ENCODE measurements around the gene CENPU.
"Not testable (repeated sequence)": the region's sequence is repeated elsewhere in the genome, so short reads cannot be mapped to it uniquely, and the experiment has no call there.

Gene CENPU

DNA sequence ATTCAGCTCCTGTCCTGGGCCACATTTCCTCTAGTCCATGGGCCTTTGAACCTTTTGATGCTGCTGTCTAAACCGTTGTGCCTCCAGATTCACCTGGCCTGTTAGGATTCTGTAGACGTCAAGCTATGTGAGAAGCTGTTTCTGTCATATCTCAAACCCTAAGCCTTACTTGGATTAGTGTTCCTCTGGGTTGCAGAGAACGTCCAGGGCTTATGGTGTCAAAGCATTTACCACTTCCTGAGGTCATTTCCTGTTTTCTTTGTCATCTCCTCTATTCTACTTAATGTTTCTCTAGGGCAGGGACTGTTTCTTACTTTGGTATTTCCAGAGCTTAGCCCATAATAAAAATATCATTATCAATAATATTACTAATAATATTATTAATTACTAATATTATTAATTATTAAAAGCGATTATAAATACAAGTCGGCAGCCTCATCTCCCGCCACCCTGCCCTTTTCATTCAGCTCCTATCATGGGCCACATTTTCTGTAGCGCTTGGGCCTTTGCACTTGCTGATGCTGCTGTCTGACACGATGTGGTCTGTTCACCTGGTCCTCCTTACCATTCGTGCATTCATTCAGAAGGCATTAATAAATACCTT lies 65.3 kb downstream of the CENPU start:
- DNase-seq (ENCODE audit: low read depth in 2 of 3, low spot score in 2 of 3): no peak

DNA sequence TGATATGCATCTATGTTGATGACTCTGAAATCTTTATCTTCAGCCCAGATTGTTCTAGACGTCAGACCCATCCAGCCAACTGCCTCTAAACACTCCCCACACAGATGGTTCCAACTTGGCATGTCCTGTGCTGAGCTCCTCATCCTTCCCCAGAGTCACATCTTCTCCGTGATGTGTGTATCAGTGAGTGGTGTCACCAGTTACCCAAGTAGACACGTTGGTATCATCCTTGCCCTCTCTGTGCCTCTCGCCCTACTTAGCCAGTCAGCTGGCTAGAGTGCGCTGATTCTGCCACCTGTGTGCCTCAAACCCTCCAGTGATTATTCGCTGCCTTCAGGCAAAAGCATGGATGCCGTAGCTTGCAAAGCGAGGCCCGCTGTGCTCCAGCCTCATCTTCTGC lies 65.8 kb downstream of the CENPU start:
- no peak for DNase-seq (ENCODE audit: low read depth in 2 of 3, low spot score in 2 of 3)

DNA sequence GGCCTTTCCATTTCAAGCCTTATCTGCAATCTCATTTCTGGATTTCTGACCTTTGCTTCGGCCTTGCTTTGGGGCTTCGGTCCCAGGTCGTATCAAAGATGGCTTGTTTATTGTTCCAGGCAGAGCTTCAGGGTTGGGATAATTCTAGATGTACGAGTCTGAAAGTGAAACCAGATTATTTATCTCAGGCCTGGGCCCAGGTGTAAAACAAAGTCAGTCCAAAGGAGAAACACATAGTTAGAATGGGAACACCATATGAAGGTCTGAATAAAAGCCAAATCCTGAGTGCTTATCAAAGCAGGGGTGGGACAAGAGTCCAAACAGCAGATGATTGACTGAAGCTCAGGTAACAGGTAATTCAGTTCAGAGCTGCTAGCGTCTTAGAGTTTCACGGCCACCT lies 67.2 kb downstream of the CENPU start:
- no peak for DNase-seq (ENCODE audit: low read depth in 2 of 3, low spot score in 2 of 3)

DNA sequence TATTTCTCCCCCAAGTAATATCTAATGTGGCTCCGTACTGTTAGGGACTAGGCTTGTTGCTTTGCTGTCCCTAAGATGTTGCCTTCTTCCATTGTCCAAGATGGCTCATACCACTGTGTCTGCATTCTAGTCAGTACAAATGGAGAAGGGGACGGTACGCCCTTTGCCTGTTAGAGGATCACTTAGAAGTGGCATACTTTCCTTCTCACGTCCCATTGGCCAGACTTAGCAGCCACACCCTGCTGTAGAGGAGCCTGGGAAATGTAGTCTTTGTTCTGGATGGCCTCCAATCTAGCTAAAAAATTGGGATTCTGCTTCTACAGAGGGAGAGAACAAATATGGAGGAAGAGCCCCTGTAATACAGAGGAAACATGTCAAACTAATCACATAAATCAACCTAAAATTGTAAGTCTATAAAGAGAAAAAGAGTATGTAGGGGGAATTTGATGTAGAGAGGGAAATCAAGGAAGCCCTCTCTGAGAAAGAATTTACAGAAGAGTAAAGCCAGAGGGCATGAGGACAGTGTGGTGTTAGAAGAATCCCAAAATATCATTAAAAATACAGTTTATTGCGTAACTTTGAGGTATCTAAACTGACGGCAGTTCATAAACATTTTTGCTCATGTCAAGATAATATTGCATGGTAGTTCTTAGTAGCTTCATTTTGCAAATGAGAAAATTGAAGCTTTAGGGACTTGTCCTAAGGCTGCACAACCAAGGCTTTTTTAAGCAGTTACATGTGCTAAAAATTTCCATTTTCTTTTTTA lies 69.3 kb downstream of the CENPU start:
- DNase-seq (ENCODE audit: low read depth in 2 of 3, low spot score in 2 of 3): no peak

DNA sequence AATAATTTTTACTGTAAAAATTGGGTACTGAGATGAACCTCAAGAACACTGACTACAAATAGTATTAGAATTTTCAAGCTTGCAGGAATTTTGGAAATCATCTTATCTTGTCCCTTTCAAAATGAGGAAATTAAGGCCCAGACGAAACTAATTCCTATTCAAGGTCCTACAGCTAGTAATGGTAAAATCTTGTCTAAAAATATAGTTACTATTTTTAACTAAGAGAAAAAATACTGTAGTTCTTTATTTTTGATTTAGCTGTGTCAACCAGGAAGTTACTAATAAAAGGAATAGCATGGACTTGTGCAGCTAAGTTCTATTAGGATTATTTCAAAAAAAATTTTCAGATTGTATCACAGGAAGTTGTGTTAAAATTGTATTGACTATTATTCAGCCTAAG lies 71.7 kb downstream of the CENPU start:
- DNase-seq (ENCODE audit: low read depth in 2 of 3, low spot score in 2 of 3): no peak

DNA sequence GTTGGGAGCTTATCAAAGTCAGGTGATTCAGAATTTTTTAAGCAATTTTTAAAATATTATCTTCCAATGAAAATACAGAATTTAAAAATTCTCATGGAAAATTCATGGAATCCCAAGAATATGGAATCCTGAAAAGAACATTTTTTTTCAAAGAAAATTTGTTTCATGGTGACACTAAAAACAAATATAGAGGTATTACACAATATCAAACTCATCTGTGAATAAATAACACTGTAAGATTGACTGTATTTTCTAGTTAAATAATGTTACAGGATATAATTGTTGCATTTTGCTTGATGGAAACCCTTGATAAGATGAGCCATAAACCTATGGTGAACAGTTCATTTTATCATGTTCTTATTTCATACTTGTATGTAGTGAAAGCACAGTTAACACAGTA lies 72.9 kb downstream of the CENPU start:
- DNase-seq (ENCODE audit: low read depth in 2 of 3, low spot score in 2 of 3): no peak

DNA sequence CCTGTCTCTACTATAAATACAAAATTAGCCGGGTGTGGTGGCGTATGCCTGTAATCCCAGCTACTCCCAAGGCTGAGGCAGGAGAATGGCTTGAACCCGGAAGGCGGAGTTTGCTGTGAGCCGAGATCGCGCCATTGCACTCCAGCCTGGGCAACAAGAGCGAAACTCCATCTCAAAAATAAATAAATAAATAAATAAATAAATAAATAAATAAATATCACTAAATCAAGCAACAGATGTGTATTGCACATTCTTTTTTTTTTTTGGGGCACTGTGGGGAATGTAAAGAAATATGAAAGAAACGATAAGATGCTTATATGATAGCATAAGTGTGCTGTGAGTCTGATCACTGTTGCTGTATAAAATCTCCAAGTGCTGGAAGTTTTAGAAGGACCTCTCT lies 76.1 kb downstream of the CENPU start:
- not testable (repeated sequence) for DNase-seq (ENCODE audit: low read depth in 2 of 3, low spot score in 2 of 3)

DNA sequence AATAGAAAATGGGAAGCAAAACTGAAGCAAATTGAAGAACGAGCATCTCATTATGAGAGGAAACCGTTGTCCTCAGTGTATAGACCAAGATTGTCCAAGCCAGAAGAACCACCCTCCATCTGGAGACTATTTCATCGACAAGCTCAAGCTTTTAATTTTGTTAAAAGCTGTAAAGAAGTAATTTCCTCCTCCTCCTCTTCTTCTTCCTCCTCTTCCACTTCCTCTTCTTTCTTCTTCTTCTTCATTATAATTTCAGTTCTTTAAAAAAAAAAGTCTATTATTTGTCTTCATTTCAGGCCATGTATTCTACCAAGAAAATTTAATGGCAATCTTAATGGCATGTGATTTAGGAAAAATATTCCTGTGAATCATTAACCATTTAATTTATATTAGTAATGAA lies 76.8 kb downstream of the CENPU start:
- no peak for DNase-seq (ENCODE audit: low read depth in 2 of 3, low spot score in 2 of 3)

DNA sequence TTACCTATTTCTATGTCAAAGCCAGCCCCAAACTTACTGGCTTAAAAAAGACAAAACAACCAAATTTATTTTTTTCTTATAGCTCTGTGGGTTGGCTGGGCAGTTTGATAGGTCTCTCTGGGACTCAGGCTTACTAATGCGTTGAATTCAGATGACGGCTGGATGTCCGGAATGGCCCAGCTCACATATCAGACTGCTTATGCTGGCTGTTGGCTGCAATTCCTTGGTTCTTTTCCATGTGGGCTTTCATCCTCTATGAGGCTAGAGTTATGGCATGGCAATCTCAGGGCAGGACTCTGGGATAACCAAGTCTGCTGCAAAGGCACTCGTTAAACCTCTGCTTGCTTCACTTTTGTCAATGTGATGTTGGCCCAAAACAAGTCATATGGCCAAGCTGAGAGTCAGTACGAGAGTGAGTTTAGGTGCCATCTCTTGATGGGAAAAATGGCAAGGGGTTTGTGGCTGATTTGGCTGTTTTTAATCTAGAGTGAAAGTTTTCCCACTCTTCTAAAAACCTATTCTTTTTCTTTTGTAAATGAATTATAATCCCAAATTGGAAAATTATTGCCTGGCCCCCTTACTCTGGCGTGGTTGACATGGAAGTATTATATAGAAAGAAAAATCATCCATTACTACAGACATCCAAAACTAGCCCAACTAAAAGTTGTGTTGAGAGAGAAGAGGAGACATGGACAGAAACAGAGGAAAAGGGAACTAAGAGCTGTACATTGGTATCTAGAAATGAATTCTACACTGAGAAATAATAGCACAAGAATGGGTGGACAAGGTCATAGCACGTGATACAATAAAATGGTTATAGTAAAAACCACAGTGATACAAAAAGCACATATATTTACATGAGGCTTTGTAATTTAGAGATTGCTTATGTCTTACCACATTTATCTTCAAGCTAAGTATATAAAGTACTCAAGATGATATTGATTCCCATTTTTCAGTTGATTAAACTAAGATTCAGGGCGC lies 77.7 kb downstream of the CENPU start:
- DNase-seq (ENCODE audit: low read depth in 2 of 3, low spot score in 2 of 3): no peak

DNA sequence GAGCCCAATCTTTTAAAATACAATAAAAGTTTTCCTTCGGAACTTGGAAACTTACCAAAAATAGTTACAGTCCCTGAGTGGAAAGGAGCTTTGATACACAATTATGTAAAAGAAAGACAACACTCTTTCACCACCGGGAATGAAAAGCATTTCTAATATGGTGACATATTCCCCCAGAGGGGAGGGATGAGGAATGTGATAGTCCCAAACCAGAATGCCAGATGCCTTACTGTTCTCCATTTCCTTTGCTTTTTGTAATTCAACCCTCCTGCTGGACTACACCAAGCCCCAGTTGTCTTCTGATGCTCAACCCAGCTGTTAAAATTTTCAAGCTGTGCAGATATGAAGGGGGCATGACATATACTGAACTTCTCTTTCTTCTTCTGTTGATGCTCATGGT lies 80.2 kb downstream of the CENPU start:
- no peak for DNase-seq (ENCODE audit: low read depth in 2 of 3, low spot score in 2 of 3)

DNA sequence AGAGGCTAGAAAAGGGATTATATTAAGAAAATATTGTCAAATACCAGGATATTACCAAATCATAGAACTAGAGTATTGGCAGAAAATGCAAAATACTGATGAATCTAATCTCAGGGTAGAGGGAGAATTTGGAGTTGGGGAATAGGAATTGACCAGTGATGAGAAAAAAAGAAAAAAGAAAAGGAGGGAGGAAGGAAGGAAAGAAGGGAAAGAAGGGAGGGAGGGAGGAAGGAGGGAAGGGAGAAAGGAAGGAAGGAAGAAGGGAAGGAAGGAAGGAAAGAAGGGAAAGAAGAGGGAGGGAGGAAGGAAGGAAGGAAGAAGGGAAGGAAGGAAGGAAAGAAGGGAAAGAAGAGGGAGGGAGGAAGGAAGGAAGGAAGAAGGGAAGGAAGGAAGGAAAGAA lies 81.2 kb downstream of the CENPU start:
- not testable (repeated sequence) for DNase-seq (ENCODE audit: low read depth in 2 of 3, low spot score in 2 of 3)

DNA sequence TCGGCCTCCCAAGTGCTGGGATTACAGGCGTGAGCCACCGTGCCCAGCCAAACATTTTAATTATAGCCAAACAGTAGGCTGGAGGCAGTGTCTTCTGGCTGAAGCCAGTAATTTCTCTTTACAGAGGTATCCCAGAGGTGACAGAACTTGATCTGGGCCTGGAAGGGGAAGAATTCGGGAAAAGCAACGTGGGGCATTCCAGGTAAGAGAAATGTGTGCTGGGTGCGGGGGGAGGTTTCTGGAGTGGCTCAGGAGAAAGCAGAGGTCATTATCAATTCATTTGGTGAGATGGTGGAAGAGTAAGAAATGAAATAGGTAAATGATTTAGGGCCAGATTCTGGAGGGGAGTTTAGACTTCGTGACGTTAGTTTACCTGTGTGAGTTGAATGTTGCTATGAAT lies 82.0 kb downstream of the CENPU start:
- DNase-seq (ENCODE audit: low read depth in 2 of 3, low spot score in 2 of 3): no peak

DNA sequence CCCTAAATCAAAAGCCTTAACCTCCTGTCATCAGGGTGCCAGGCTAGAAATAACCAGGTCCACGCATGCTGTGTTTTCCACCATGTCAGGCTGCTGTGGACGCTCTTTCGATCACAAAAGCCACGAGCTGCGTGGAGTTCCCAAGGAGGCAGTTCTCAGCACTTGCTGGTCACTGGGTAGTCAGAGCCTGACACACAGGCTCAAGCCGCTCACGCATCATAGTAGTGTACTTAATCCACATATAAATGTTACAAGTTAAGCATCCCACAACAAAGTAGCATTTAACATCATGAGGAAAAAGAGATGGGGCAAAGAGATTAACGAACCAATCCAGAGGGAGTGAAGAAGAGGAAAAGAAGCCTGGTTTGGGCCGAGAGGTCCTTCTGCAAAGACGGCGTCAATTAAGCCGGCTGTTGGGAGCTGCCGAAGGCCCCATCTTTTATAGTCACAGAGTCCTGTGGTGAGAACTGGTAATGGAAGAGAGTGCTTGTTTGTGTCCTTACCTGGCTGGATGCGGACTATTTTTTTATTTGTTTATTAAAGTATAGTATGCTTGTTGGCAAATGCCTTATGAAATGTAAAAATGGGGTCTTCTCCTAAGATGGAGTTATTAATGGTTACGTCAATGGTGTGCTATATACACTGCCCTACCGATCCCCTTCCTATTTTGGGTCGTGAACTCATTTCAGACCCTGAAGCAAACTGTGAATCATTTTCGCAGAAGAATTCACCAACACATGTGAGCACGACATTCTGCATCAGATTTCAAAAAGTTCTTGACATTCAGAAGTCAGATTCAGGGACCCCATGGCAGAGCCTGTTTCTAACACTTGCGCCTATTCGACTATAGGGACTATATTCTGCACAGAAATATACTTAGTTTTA lies 83.7 kb downstream of the CENPU start:
- no peak for DNase-seq (ENCODE audit: low read depth in 2 of 3, low spot score in 2 of 3)

DNA sequence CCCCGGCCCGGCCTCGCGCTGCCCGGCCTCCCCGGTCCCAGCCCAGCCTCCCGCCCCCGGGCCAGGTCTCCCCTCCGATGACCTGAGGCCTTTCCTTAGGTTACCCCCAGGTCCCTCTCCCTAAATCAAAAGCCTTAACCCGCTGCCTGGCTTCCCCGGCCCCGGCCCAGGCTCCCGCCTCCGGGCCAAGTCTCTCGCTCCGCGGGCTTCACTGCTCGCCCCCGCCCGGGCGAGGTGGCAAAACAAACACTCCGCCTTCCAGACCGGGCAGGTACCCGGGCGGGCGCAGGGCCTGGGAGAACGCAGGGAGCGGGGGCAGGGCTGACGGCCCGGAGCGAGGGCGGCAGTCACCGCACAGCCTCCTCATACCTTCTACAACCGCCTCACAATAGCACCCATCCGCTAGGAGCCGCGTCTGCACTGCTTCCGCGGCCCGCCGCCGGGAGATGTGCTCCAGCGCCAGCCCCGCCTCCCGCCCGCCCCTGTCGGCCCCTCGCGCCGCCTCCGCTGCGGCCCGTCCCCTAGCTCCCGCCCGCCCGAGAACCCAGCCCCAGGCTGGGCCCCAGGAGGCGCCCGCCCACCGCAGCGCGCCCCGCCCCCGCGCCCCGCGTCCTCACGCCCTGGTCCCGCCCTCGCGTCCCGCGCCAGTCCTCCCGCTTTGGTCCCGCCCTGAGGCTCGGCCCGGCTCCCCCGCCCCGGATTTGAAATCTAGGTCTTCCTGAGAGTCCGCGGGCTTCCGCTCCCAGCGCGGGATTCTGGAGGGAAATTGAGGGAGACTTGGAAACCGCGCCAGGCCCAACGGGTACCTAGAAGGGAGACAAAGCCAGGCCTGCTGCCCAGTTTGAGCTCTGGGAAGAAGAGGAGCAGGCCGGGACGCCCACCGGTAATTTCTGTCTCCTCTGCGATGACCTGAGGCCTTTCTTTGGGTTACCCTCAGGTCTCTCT lies 84.6 kb downstream of the CENPU start, which contains the start of the genes CASP3 and PRIMPOL:
Gene CASP3 (minus strand): TSS at position 422 of the 945 bp plus-strand sequence. CDS start 10,994 bp downstream, outside the sequence.
Gene PRIMPOL (plus strand): TSS at position 713 of the 945 bp plus-strand sequence. CDS start 7,403 bp downstream, outside the sequence.
- DNase-seq (ENCODE audit: low read depth in 2 of 3, low spot score in 2 of 3): peak; percentile 87 to 98 (median 91)

DNA sequence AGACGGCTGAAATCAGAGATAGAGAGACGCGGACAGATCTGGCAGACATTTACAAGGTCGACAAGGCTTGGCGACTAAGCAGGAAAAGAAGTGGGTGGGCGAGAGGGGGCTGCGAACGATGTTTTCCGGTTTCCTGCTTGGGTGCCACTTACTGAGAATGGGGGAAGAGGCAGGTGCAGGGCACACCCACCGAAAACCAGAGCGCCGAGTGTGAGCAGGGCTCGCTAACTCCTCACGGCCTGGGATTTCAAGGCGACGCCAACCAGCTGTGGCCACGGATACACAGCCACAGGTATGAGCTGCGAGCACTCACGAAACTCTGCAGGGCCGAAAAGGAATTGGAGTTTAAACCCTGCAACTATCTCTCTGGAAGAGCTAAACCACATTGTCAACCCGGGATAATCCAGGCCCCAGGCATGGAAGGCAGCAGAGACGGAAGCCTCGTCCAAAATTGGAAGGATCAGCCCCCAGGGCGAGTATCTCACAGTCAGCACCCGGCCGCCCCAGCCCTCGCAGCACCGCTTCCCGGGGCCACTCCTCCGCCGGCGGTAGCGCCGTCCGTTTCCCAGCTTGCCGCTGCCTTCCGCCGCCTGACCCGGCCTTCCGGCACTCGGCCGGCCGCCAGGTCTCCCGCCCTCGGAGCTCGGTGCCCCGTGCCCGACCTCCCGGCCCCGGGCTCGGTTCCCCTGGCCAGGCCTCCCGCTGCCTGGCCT lies 85.4 kb downstream of the CENPU start:
- DNase-seq (ENCODE audit: low read depth in 2 of 3, low spot score in 2 of 3): peak; percentile 10 to 17 (median 11)

DNA sequence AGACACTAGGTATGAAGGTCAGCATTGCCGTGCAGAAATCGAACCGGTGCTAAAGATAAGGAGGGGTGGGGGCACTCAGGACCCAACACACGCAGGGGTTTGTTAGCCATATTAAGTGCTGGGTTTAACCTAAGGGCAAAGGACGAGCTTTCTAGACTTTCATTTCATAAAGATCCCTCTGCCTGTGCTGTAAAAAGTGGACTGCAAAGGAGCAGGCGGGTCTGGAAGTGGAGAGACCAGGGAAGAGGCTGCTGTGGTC lies 85.9 kb downstream of the CENPU start:
- DNase-seq (ENCODE audit: low read depth in 2 of 3, low spot score in 2 of 3): no peak

DNA sequence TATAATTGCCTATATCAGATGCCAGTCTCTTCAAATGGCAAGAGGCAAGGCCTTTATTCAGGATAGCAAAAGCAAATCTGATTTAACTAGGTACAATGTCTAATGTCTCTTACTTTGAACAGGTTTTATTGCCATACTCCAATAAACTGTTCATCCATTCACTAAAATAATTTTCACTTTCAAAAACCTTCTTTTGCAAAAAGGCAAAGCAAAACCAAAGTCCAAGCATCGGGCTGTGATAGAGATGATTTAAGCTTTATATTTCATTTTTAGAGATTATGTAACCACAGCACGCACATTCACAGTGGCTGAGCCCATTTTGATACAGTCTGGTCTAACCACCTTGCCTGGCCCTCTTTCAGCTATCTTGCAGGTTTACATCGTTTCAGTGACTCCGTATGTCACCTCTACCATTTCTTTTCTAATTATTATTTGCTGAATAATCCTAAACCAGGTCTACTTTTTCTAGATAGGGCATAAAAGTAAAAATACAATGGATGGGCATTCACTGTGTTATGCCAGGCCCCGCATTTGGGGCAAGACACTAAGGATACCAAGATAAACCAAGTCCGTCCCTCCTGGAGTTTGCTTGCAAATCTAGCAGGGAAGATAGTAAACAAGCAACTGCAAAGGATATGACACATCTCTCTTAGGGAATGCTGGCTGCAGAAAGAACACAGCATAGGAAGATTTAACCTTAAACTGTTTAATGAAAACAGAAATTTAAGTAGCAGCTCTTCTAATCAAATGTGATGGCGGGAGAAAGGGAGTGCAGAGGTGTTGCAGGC lies 86.4 kb downstream of the CENPU start:
- no peak for DNase-seq (ENCODE audit: low read depth in 2 of 3, low spot score in 2 of 3)

DNA sequence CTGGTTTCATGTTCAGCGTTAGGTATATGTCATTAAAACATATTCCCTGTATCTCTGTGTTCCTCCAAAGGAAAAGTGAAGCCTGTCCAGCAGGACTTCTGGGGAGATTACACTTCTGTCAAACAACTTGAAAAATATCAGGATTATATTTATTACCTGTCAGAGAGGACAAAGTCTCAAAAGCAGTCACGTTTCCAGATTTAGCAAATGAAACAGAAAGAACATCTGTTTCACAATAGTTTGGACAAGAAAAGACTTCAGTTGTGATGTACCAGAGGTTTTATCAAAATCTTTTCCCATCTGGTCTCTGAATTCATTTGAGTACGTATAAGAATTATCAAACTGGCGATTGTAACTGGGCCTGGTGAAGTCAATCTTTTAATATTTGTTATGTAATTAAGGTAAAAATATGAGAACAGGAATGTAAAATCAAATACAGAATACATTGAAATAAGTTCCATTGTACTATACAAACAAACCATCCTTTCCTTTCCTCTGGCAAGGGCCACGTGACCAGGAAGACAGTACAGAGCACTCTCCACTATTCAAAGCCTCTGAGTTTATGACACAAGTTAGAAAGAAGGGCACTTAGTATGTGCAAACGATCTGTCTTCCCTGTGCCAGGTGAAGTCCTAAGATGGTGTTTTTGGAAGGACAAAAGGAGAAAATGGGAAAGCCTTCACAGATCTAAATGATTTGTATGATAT lies 87.8 kb downstream of the CENPU start:
- no peak for DNase-seq (ENCODE audit: low read depth in 2 of 3, low spot score in 2 of 3)

All from activated CD8-positive, alpha-beta memory T cell treated with anti-CD3 and anti-CD28 coated beads for 48 hours (primary cell).